Mesendoderm (in vitro differentiated cells): ENCODE measurements around the gene PCDHA12.
A peak's percentile ranks its signal among the peaks of the same experiment; 100 is the strongest.

Source experiments
- DNase-seq: peaks from one replicate; pipeline ENCODE4 v3.0.0; 2013
- H2AK5ac ChIP-seq: 2 replicates; pipeline ENCODE4 v1.6.1; 2013; ENCODE audit warnings: low read length, inconsistent platforms
- H2BK120ac ChIP-seq: 2 replicates; pipeline ENCODE4 v1.6.1; 2013; ENCODE audit warnings: low read depth, mild to moderate bottlenecking, low read length, moderate library complexity, mixed read lengths
- H2BK15ac ChIP-seq: replicated peaks from 2 replicates; pipeline ENCODE4 v1.6.1; 2013; ENCODE audit warnings: low read depth, mild to moderate bottlenecking, moderate library complexity
- H2BK5ac ChIP-seq: 2 replicates; pipeline ENCODE4 v1.6.1; 2013; ENCODE audit warnings: low read length, inconsistent platforms
- H3K18ac ChIP-seq: 2 replicates; pipeline ENCODE4 v1.6.1; 2013; ENCODE audit warnings: mild to moderate bottlenecking, low read length, mixed read lengths
- H3K23ac ChIP-seq: one replicate; pipeline ENCODE4 v1.6.1; 2013; ENCODE audit warnings: low read length
- H3K27ac ChIP-seq: 2 replicates; pipeline ENCODE4 v1.5.1; 2013; ENCODE audit warnings: low read depth, mild to moderate bottlenecking, inconsistent platforms, low read length, moderate library complexity
- H3K27me3 ChIP-seq: 2 replicates; pipeline ENCODE4 v1.6.1; 2013; ENCODE audit warnings: low read length, control low read depth, mild to moderate bottlenecking, inconsistent platforms; ENCODE audit not compliant: insufficient read depth, poor library complexity
- H3K36me3 ChIP-seq: 2 replicates; pipeline ENCODE4 v1.6.1; 2013; ENCODE audit warnings: low read length, inconsistent platforms; ENCODE audit not compliant: control insufficient read depth, insufficient read depth
- H3K4ac ChIP-seq: one replicate; pipeline ENCODE4 v1.6.1; 2013; ENCODE audit warnings: low read depth, mild to moderate bottlenecking, low read length, moderate library complexity
- H3K4me1 ChIP-seq: 2 replicates; pipeline ENCODE4 v1.6.1; 2013; ENCODE audit warnings: low read depth, low read length, inconsistent platforms; ENCODE audit not compliant: control insufficient read depth
- H3K4me2 ChIP-seq: 2 replicates; pipeline ENCODE4 v1.6.1; 2013; ENCODE audit warnings: low read length
- H3K4me3 ChIP-seq: 2 replicates; pipeline ENCODE4 v1.5.1; 2013; ENCODE audit warnings: mild to moderate bottlenecking, low read length
- H3K56ac ChIP-seq: one replicate; pipeline ENCODE4 v1.6.1; 2013; ENCODE audit warnings: low read length
- H3K79me1 ChIP-seq: 2 replicates; pipeline ENCODE4 v1.6.1; 2013; ENCODE audit warnings: low read length, inconsistent platforms
- H3K79me2 ChIP-seq: 2 replicates; pipeline ENCODE4 v1.6.1; 2013; ENCODE audit warnings: mild to moderate bottlenecking, low read length; ENCODE audit not compliant: control insufficient read depth, insufficient read depth
- H3K9ac ChIP-seq: 2 replicates; pipeline ENCODE4 v1.6.1; 2013; ENCODE audit warnings: low read length, inconsistent platforms
- H4K5ac ChIP-seq: one replicate; pipeline ENCODE4 v1.6.1; 2013; ENCODE audit warnings: low read length
- H4K8ac ChIP-seq: one replicate; pipeline ENCODE4 v1.6.1; 2013; ENCODE audit warnings: low read depth, mild to moderate bottlenecking, control low read depth, low read length, moderate library complexity
- WGBS: extraction: QIAGEN DNeasy Blood & Tissue Kit; methylation state at CpG from one replicate; pipeline ENCODE4 v1.1.7; 2013; ENCODE audit warnings: low lambda C conversion rate, missing lambda C conversion rate; ENCODE audit not compliant: insufficient coverage; ENCODE audit errors: extremely low coverage; 5-methylcytosine and 5-hydroxymethylcytosine counted together

The PCDHA12 gene

GRCh38 chr5:140916325-140916724 lies 41.2 kb downstream of the PCDHA12 start:
- H3K27me3 ChIP-seq = no peaks in the 10 kb centered on the region
- WGBS = no CpG with 5 or more reads among the region's 1 CpG
- no peak overlapping the region for H3K9ac ChIP-seq
- no peak overlapping the region for H3K4ac ChIP-seq
- DNase-seq = no peak
- H2BK120ac ChIP-seq = no peak overlapping the region
- no peak overlapping the region for H3K4me3 ChIP-seq
- no peak overlapping the region for H2AK5ac ChIP-seq
- H2BK15ac ChIP-seq = no peak overlapping the region
- no peak overlapping the region for H4K5ac ChIP-seq
- H3K79me2 ChIP-seq = no peaks in the 10 kb centered on the region
- H3K18ac ChIP-seq = no peak overlapping the region
- H4K8ac ChIP-seq = no peak overlapping the region
- no peak overlapping the region for H3K56ac ChIP-seq
- no peaks in the 10 kb centered on the region for H3K36me3 ChIP-seq
- H3K27ac ChIP-seq = no peak overlapping the region
- no peak overlapping the region for H2BK5ac ChIP-seq
- H3K23ac ChIP-seq = no peak overlapping the region
- no peaks in the 10 kb centered on the region for H3K79me1 ChIP-seq
- H3K4me2 ChIP-seq = no peak overlapping the region
- no peaks in the 10 kb centered on the region for H3K4me1 ChIP-seq

- no peak overlapping the region for H4K5ac ChIP-seq
- no peaks in the 10 kb centered on the region for H3K27me3 ChIP-seq
- no peaks in the 10 kb centered on the region for H3K79me2 ChIP-seq
- no peaks in the 10 kb centered on the region for H3K79me1 ChIP-seq
- no peak overlapping the region for H3K4ac ChIP-seq
- H3K18ac ChIP-seq = no peak overlapping the region
- WGBS = no CpG with 5 or more reads among the region's 4 CpGs
- no peak overlapping the region for H3K56ac ChIP-seq
- H2BK5ac ChIP-seq = no peak overlapping the region
- no peak for DNase-seq
- H3K4me1 ChIP-seq = peaks cover 2% of the 10 kb centered on the region
- H3K4me3 ChIP-seq = no peak overlapping the region
- H3K23ac ChIP-seq = no peak overlapping the region
- H4K8ac ChIP-seq = no peak overlapping the region
- H2AK5ac ChIP-seq = no peak overlapping the region
- no peak overlapping the region for H2BK15ac ChIP-seq
- H2BK120ac ChIP-seq = no peak overlapping the region
- H3K9ac ChIP-seq = no peak overlapping the region
- no peak overlapping the region for H3K4me2 ChIP-seq
- H3K27ac ChIP-seq = no peak overlapping the region
- H3K36me3 ChIP-seq = no peaks in the 10 kb centered on the region
Measured at GRCh38 chr5:140923601-140924000, 48.5 kb downstream of the PCDHA12 start.

DNA sequence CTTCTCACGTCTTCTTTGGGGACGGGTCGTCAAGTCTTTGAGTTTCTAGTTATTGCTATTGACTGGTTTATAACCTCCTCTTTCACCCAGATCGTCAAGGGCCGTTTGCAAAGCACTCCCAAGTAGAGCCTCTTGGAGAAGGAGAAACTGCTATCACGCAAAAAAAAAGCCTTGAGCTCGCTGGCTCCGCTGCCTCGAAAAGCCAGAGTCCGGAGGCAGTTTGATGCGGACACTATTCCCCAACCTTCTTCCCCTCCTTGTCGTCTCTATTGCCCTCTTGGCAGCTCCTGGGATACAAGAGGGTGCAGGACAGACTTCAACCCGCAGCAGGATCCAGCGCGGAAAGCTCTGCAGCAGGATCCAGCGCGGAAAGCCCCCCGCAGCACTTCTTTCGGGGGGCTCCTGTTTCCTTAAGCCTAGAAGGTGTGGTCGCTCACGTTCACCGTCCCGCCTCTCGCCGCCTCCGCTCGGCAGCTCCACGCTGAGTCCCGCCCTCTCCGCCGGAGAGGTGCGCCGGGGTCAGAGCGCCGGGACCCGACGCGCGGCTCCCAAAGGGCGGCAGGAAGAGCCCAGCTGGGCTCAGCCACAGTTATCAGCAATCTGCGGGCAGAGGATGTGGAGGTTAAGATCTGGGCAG lies 50.8 kb downstream of the PCDHA12 start, which contains the start of gene PCDHAC1:
PCDHAC1 (plus strand) TSS at position 494 of the 637 bp plus-strand sequence. CDS start 594 bp downstream, outside the sequence.
- Histone ChIP-seq H4K8ac (no peak within 1 kb of the TSS), H3K79me1 (no peaks in the 10 kb centered on the region), H3K36me3 (no peaks in the 10 kb centered on the region), H2AK5ac (no peak within 1 kb of the TSS), H3K4me3 (peak within 1 kb of the TSS; percentile 70), H2BK15ac (no peak within 1 kb of the TSS), H3K4ac (no peak within 1 kb of the TSS), H3K27ac (peak within 1 kb of the TSS; percentile 55), H3K18ac (no peak within 1 kb of the TSS), H3K4me2 (peak within 1 kb of the TSS; percentile 99), H4K5ac (no peak within 1 kb of the TSS), H2BK120ac (no peak within 1 kb of the TSS), H3K79me2 (no peaks in the 10 kb centered on the region), H3K27me3 (no peaks in the 10 kb centered on the region), H3K9ac (peak within 1 kb of the TSS; percentile 77), H3K4me1 (peaks cover 2% of the 10 kb centered on the region), H3K23ac (peak within 1 kb of the TSS; percentile 66), H2BK5ac (no peak within 1 kb of the TSS), H3K56ac (peak within 1 kb of the TSS; percentile 89)
- WGBS = no CpG with 5 or more reads among the region's 41 CpGs
- no peak for DNase-seq

- peak overlapping the region; percentile 89 for H3K56ac ChIP-seq
- no peak overlapping the region for H2BK15ac ChIP-seq
- H3K18ac ChIP-seq = no peak overlapping the region
- H3K9ac ChIP-seq = peak overlapping the region; percentile 77
- H3K79me1 ChIP-seq = no peaks in the 10 kb centered on the region
- DNase-seq = peak; percentile 96
- H2BK5ac ChIP-seq = no peak overlapping the region
- WGBS = no CpG with 5 or more reads among the region's 74 CpGs
- H2AK5ac ChIP-seq = no peak overlapping the region
- H3K4ac ChIP-seq = no peak overlapping the region
- H3K4me1 ChIP-seq = peaks cover 2% of the 10 kb centered on the region
- H3K27me3 ChIP-seq = no peaks in the 10 kb centered on the region
- peak overlapping the region; percentile 70 for H3K4me3 ChIP-seq
- no peak overlapping the region for H3K23ac ChIP-seq
- peak overlapping the region; percentile 99 for H3K4me2 ChIP-seq
- no peaks in the 10 kb centered on the region for H3K79me2 ChIP-seq
- no peak overlapping the region for H4K8ac ChIP-seq
- H2BK120ac ChIP-seq = no peak overlapping the region
- H4K5ac ChIP-seq = no peak overlapping the region
- H3K36me3 ChIP-seq = no peaks in the 10 kb centered on the region
- peak overlapping the region; percentile 55 for H3K27ac ChIP-seq
Measured at GRCh38 chr5:140926443-140927227, 51.5 kb downstream of the PCDHA12 start.

GRCh38 chr5:140927228-140927573 lies 52.1 kb downstream of the PCDHA12 start:
- Histone ChIP-seq H3K4me2 (peak overlapping the region; percentile 99), H3K9ac (peak overlapping the region; percentile 77), H3K4me1 (peaks cover 2% of the 10 kb centered on the region), H3K18ac (no peak overlapping the region), H2AK5ac (no peak overlapping the region), H3K4ac (no peak overlapping the region), H3K56ac (peak overlapping the region; percentile 89), H3K36me3 (no peaks in the 10 kb centered on the region), H3K23ac (no peak overlapping the region), H2BK15ac (no peak overlapping the region), H3K4me3 (peak overlapping the region; percentile 21), H2BK5ac (no peak overlapping the region), H4K5ac (no peak overlapping the region), H3K27me3 (no peaks in the 10 kb centered on the region), H2BK120ac (no peak overlapping the region), H3K27ac (no peak overlapping the region), H3K79me2 (no peaks in the 10 kb centered on the region), H4K8ac (no peak overlapping the region), H3K79me1 (no peaks in the 10 kb centered on the region)
- no CpG with 5 or more reads among the region's 26 CpGs for WGBS
- DNase-seq = peak; percentile 72
